ENCODE data around the gene BSN. TPM values are rescaled to one million over a fixed set of nuclear protein-coding genes. Genes with fewer than 3 reads are reported as not detected.
A peak's percentile ranks its signal among the peaks of the same experiment; 100 is the strongest.

Gene BSN
- total and polyA plus RNA-seq, 3 experiments from 2014 or later = 0.33 to 0.46 TPM; not detected in 1

DNA sequence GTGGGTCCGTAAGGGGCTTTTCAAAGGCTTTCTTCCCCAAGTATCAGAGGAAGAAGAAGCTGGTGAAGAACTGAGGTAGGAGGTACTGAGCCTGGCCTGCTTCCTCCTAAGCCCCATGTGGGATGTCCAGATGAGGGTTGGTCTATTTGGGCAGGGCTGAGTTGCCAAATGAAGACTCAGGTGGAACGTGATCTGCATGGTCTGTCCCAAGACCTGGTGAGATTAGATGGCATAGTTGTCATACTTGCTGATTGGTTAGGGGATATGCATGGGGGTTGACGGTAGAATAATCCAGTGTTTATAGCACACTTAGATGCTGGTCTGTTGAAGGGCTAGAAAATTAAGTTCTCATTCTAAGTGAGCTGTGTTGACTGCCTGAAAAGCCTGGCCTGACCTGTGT, 36.3 kb upstream of the BSN start:
- Mint-ChIP-seq H3K27me3 (no peaks in the 10 kb centered on the region), H3K27ac (peak overlapping the region in 1 of 8 donors; percentile 14), H3K4me1 (peaks cover 13 to 29% (median 23%) of the 10 kb centered on the region in 3 donors), H3K9me3 (no peaks in the 10 kb centered on the region), H3K4me3 (no peak overlapping the region), H3K36me3 (peaks cover 8 to 78% (median 22%) of the 10 kb centered on the region in 3 donors)
- no peaks in the 10 kb centered on the region for H3K4me1 ChIP-seq (ENCODE audit: insufficient read depth, low read length)
- POLR2A ChIA-PET = no interaction called here
- peaks cover 11% of the 10 kb centered on the region for H3K36me3 ChIP-seq (ENCODE audit: insufficient read depth, low read length)
- H3K27ac ChIP-seq (ENCODE audit: low read depth, low read length) = no peak overlapping the region
- no peak for DNase-seq
- H3K27me3 ChIP-seq (ENCODE audit: insufficient read depth, low read length, poor library complexity, severe bottlenecking) = no peaks in the 10 kb centered on the region
- H3K4me3 ChIP-seq (ENCODE audit: low read length) = no peak overlapping the region
- no peaks in the 10 kb centered on the region for H3K9me3 ChIP-seq (ENCODE audit: low read length)
- CTCF ChIA-PET = interaction anchor here (2.3 kb wide), 1 partner anchor 22 kb away, joined by 6 read pairs; no protein-coding TSS in a partner anchor

DNA sequence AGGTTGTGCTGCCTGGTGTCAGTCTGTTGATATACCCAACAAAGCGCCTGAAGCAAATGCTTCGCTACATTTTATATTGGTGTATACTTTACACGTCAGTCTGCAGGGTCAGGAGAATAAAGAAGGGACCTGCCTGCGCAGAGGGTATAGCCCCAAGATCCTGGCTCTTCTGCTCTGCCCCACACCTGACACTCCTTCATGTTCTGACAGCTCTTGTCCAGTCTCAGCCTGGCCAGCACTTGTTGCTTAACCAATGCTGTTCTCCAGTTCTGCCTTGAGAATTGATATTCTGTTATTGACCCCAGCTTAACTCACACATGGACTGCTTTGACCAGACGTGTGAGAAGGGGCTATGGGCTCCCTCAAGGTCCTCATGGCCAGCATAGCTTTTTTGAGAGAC, 35.8 kb upstream of the BSN start:
- Mint-ChIP-seq H3K4me3 (no peak overlapping the region), H3K9me3 (no peaks in the 10 kb centered on the region), H3K27ac (peak overlapping the region in 1 of 8 donors; percentile 55), H3K4me1 (peaks cover 13 to 29% (median 23%) of the 10 kb centered on the region in 3 donors), H3K36me3 (peaks cover 8 to 78% (median 23%) of the 10 kb centered on the region in 3 donors), H3K27me3 (no peaks in the 10 kb centered on the region)
- Histone ChIP-seq H3K4me1 (ENCODE audit: insufficient read depth, low read length) (no peaks in the 10 kb centered on the region), H3K4me3 (ENCODE audit: low read length) (no peak overlapping the region), H3K27me3 (ENCODE audit: insufficient read depth, low read length, poor library complexity, severe bottlenecking) (no peaks in the 10 kb centered on the region), H3K27ac (ENCODE audit: low read depth, low read length) (no peak overlapping the region), H3K36me3 (ENCODE audit: insufficient read depth, low read length) (peaks cover 10% of the 10 kb centered on the region), H3K9me3 (ENCODE audit: low read length) (no peaks in the 10 kb centered on the region)
- CTCF ChIA-PET = interaction anchor here (2.3 kb wide), 1 partner anchor 21 kb away, joined by 6 read pairs; no protein-coding TSS in a partner anchor
- DNase-seq = no peak
- POLR2A ChIA-PET = no interaction called here

GRCh38 chr3:49519296-49519695, 35.0 kb upstream of the BSN start:
- Histone ChIP-seq H3K4me3 (ENCODE audit: low read length) (no peak overlapping the region), H3K27me3 (ENCODE audit: insufficient read depth, low read length, poor library complexity, severe bottlenecking) (no peaks in the 10 kb centered on the region), H3K9me3 (ENCODE audit: low read length) (no peaks in the 10 kb centered on the region), H3K4me1 (ENCODE audit: insufficient read depth, low read length) (no peaks in the 10 kb centered on the region), H3K36me3 (ENCODE audit: insufficient read depth, low read length) (peaks cover 10% of the 10 kb centered on the region), H3K27ac (ENCODE audit: low read depth, low read length) (no peak overlapping the region)
- H3K4me1 Mint-ChIP-seq = peaks cover 12 to 29% (median 23%) of the 10 kb centered on the region in 3 donors
- peaks cover 8 to 77% (median 19%) of the 10 kb centered on the region in 3 donors for H3K36me3 Mint-ChIP-seq
- no peak for DNase-seq
- H3K27me3 Mint-ChIP-seq = no peaks in the 10 kb centered on the region
- POLR2A ChIA-PET = no interaction called here
- H3K27ac Mint-ChIP-seq = peak overlapping the region in 3 of 8 donors; percentile 27 to 55 (median 46)
- no peaks in the 10 kb centered on the region for H3K9me3 Mint-ChIP-seq
- H3K4me3 Mint-ChIP-seq = no peak overlapping the region
- CTCF ChIA-PET = interaction anchor here (2.2 kb wide), 1 partner anchor 20 kb away, joined by 5 read pairs; no protein-coding TSS in a partner anchor

DNA sequence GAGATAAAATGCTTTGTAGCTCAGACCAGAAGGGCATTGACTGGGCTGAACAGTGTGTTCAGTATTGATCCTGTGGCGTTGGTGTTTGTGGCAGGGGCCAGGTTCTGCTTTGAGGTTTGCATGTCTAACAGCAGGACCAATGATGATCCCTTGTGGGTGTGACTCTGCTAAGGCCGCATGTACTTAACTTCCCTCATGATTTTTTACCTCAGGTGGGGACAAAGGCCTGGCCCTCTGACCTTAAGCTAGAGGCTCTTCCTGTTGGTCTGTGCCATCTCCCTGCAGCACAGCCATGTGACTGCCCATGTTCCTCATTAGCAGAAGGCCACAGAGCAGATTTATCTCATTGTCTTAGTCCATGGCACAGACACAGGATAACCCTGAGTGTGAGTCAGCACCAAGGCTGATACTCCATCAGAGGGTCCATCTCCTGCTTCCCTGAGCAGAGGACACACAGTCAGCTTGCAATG, 34.3 kb upstream of the BSN start:
- Mint-ChIP-seq H3K27me3 (no peaks in the 10 kb centered on the region), H3K27ac (peak overlapping the region in 3 of 8 donors; percentile 7 to 61 (median 44)), H3K9me3 (no peaks in the 10 kb centered on the region), H3K4me1 (peaks cover 12 to 29% (median 23%) of the 10 kb centered on the region in 3 donors), H3K36me3 (peaks cover 8 to 75% (median 19%) of the 10 kb centered on the region in 3 donors), H3K4me3 (no peak overlapping the region)
- Histone ChIP-seq H3K27ac (ENCODE audit: low read depth, low read length) (no peak overlapping the region), H3K4me1 (ENCODE audit: insufficient read depth, low read length) (no peaks in the 10 kb centered on the region), H3K27me3 (ENCODE audit: insufficient read depth, low read length, poor library complexity, severe bottlenecking) (no peaks in the 10 kb centered on the region), H3K36me3 (ENCODE audit: insufficient read depth, low read length) (peaks cover 10% of the 10 kb centered on the region), H3K4me3 (ENCODE audit: low read length) (no peak overlapping the region), H3K9me3 (ENCODE audit: low read length) (no peaks in the 10 kb centered on the region)
- ChIA-PET CTCF (interaction anchor here (2.2 kb wide), 1 partner anchor 19 kb away, joined by 5 read pairs; no protein-coding TSS in a partner anchor), POLR2A (interaction anchor here (0.6 kb wide), 1 partner anchor 228 kb away, joined by 3 read pairs; no protein-coding TSS in a partner anchor)
- DNase-seq = no peak

DNA sequence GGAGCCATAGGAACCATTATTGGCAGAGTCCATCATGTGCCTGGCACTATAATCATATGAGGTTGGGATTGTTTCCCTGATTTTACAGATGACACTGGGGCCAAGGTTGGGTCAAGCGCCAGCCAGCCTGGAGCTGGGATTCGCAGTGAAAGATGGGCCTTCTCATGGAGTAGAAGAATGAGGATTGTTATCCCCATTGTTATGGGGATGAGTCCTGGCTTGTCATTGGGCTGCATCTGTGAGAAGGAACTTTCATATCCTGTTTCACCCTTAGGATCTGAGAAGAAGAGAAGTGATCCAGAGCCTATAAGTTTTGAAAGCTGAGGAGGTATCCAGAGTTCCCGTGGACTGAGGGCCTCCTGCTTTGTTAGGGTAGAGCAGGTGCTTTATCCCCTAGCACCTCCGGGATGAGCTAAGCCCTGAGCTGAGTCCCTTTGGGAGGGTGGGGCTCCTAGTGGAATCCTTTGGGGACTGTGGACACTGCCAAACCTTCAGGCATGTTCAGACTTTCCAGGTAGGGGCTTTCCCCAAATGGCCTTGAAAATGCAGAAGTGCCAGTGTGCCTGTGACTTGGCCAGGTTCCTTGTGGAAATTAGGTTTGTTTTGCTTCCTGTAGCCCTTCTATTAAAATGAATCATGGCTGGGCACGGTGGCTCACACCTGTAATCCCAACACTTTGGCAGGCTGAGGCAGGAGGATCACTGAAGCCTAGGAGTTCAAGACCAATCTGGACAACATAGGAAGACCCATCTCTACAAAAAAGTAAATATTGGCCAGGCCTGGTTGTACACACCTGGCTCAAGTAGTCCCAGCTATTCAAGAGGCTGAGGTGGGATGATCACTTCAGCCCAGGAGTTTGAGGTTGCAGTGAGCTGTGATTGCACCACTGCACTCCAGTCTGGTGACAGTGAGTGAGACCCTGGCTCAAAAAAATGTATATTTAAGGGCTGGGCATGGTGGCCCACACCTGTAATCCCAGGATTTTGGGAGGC, 30.2 kb upstream of the BSN start:
- Mint-ChIP-seq H3K36me3 (peaks cover 0 to 47% (median 8%) of the 10 kb centered on the region in 3 donors), H3K4me1 (peaks cover 15 to 20% (median 15%) of the 10 kb centered on the region in 3 donors), H3K9me3 (no peaks in the 10 kb centered on the region), H3K27ac (peak overlapping the region in 1 of 8 donors; percentile 74), H3K4me3 (no peak overlapping the region), H3K27me3 (no peaks in the 10 kb centered on the region)
- Histone ChIP-seq H3K4me3 (ENCODE audit: low read length) (no peak overlapping the region), H3K36me3 (ENCODE audit: insufficient read depth, low read length) (no peaks in the 10 kb centered on the region), H3K27me3 (ENCODE audit: insufficient read depth, low read length, poor library complexity, severe bottlenecking) (no peaks in the 10 kb centered on the region), H3K4me1 (ENCODE audit: insufficient read depth, low read length) (no peaks in the 10 kb centered on the region), H3K27ac (ENCODE audit: low read depth, low read length) (no peak overlapping the region), H3K9me3 (ENCODE audit: low read length) (no peaks in the 10 kb centered on the region)
- ChIA-PET CTCF (no interaction called here), POLR2A (no interaction called here)
- DNase-seq = no peak

DNA sequence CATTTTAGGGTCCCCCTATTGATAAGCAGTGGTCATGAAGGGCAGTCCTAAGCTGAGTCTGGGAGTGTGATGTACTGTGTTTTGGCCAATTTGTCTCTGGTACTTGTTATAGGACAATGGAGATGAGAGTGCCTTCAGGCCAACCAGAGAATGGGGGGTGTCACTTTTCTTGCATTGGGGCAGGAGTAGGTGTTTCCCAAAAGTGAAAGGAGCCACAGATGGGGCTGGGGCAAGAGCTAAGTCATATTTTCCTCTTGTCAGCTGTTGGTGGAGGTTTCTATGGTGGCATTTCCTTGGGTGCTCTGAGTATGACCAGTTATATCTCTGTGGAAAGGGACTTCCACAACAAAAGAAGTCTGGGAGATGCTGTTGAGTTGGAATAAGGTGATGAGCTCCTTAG, 24.7 kb upstream of the BSN start:
- Histone ChIP-seq H3K4me3 (ENCODE audit: low read length) (no peak overlapping the region), H3K4me1 (ENCODE audit: insufficient read depth, low read length) (no peaks in the 10 kb centered on the region), H3K27ac (ENCODE audit: low read depth, low read length) (no peak overlapping the region), H3K27me3 (ENCODE audit: insufficient read depth, low read length, poor library complexity, severe bottlenecking) (no peaks in the 10 kb centered on the region), H3K9me3 (ENCODE audit: low read length) (no peaks in the 10 kb centered on the region), H3K36me3 (ENCODE audit: insufficient read depth, low read length) (peaks cover 10% of the 10 kb centered on the region)
- CTCF ChIA-PET = interaction anchor here (0.8 to 1.4 kb wide), 2 partner anchors 10 to 142 kb away, joined by 3 to 9 read pairs; no protein-coding TSS in a partner anchor
- no peak for DNase-seq
- Mint-ChIP-seq H3K36me3 (peaks cover 0 to 54% (median 9%) of the 10 kb centered on the region in 3 donors), H3K9me3 (no peaks in the 10 kb centered on the region), H3K4me1 (peaks cover 7 to 11% (median 9%) of the 10 kb centered on the region in 3 donors), H3K27me3 (peaks cover 0 to 1% of the 10 kb centered on the region in 2 donors), H3K4me3 (no peak overlapping the region), H3K27ac (peak overlapping the region in 4 of 8 donors; percentile 56 to 70 (median 66))
- POLR2A ChIA-PET = no interaction called here

DNA sequence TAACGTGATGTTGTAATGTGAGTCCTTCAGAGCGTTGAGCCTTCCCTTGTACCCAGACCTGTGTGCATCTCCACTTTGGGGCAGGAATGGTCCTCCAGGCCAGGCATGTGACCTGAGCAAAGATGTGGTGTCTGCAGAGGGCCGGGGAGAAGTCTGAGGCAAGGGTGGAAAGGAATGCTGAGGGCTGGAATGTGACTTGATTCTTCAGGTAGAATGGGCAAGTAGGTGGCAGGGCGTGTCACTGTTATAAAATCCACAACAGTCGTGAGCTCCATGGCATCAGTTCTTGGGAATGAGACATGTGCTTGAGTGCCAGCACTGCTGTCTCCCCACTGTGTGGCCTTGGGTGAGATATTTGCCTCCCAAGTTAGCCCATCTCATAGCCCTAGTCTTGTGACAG, 24.0 kb upstream of the BSN start:
- Histone ChIP-seq H3K4me3 (ENCODE audit: low read length) (no peak overlapping the region), H3K4me1 (ENCODE audit: insufficient read depth, low read length) (no peaks in the 10 kb centered on the region), H3K27ac (ENCODE audit: low read depth, low read length) (no peak overlapping the region), H3K9me3 (ENCODE audit: low read length) (no peaks in the 10 kb centered on the region), H3K27me3 (ENCODE audit: insufficient read depth, low read length, poor library complexity, severe bottlenecking) (no peaks in the 10 kb centered on the region), H3K36me3 (ENCODE audit: insufficient read depth, low read length) (peaks cover 10% of the 10 kb centered on the region)
- Mint-ChIP-seq H3K27ac (peak overlapping the region in 3 of 8 donors; percentile 9 to 51 (median 28)), H3K27me3 (peaks cover 0 to 1% of the 10 kb centered on the region in 2 donors), H3K36me3 (peaks cover 0 to 50% (median 9%) of the 10 kb centered on the region in 3 donors), H3K9me3 (no peaks in the 10 kb centered on the region), H3K4me1 (peaks cover 7 to 11% (median 9%) of the 10 kb centered on the region in 3 donors), H3K4me3 (no peak overlapping the region)
- ChIA-PET POLR2A (no interaction called here), CTCF (interaction anchor here (0.8 to 1.4 kb wide), 4 partner anchors 9 to 141 kb away, joined by 3 to 9 read pairs (median 4); no protein-coding TSS in a partner anchor)
- no peak for DNase-seq

All from CD8-positive, alpha-beta memory T cell (primary cell).